Stomach smooth muscle (tissue), 2 donors: ENCODE data around the gene CEP55.

ENCODE experiments used
- H3K27ac ChIP-seq: one replicate; pipeline ENCODE4 v1.7.0; 2013; ENCODE audit warnings: mild to moderate bottlenecking, low read length, inconsistent platforms
- H3K27me3 ChIP-seq, 2 donors: one replicate each; pipeline ENCODE4 v1.7.0; 2013; ENCODE audit warnings: low read length in 2 of 2; ENCODE audit not compliant: insufficient read depth in 2 of 2, control insufficient read depth in 1 of 2
- H3K36me3 ChIP-seq, 2 donors: one replicate each; pipeline ENCODE4 v1.7.0; 2013; ENCODE audit warnings: low read length in 2 of 2; ENCODE audit not compliant: control insufficient read depth in 2 of 2, insufficient read depth in 2 of 2
- H3K4me1 ChIP-seq: one replicate; pipeline ENCODE4 v1.7.0; 2013; ENCODE audit warnings: low read length; ENCODE audit not compliant: control insufficient read depth, insufficient read depth
- H3K4me3 ChIP-seq, 2 donors: one replicate each; pipeline ENCODE4 v1.7.0; 2013; ENCODE audit warnings: low read length in 2 of 2
- H3K9ac ChIP-seq, 2 donors: one replicate each; pipeline ENCODE4 v1.7.0; 2013; ENCODE audit warnings: low read length in 2 of 2, mild to moderate bottlenecking in 1 of 2
- H3K9me3 ChIP-seq, 2 donors: one replicate each; pipeline ENCODE4 v1.7.0; 2013; ENCODE audit warnings: low read length in 2 of 2; ENCODE audit not compliant: control insufficient read depth in 2 of 2
- donor health status: healthy.
- donor health status: Pancreatic carcinoma.

Gene CEP55

GRCh38 chr10:93469454-93469853 lies 27.0 kb upstream of the CEP55 start:
- peaks cover 52% of the 10 kb centered on the region for H3K4me1 ChIP-seq

DNA sequence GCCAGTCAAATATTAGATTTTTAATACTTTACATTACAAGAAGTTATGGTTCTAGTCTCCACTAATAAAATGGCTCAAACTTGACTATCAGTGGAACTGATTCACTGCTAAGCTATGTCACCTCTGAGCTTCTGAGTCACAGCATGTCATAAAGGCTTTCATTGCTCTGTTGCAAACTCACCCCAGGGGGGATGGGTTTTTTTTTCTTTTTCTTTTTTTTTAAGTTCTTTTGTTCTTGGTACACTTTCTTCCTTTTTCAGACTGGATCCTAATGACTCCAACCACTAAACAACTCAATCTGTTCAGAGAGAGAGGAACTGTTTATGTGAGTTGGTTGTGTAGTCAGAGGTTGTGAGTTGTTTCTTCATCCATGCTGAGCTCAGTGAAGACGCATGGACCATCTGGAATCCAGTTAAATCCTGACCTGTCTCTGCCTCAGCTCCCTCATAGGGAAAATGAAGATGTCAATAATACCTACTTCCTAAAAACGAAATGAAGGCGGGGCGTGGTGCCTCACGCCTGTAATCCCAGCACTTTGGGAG lies 25.2 kb upstream of the CEP55 start:
- peak overlapping the region; percentile 26 for H3K27ac ChIP-seq
- peaks cover 0 to 12% of the 10 kb centered on the region in 2 donors for H3K36me3 ChIP-seq
- peaks cover 43% of the 10 kb centered on the region for H3K4me1 ChIP-seq
- no peak overlapping the region for H3K4me3 ChIP-seq
- no peak overlapping the region for H3K9ac ChIP-seq
- H3K9me3 ChIP-seq, result no peaks in the 10 kb centered on the region
- no peaks in the 10 kb centered on the region for H3K27me3 ChIP-seq

More at GRCh38 chr10:93469454-93469853, 27.0 kb upstream of the CEP55 start:
- H3K4me3 ChIP-seq, result no peak overlapping the region
- peak overlapping the region; percentile 75 for H3K27ac ChIP-seq
- no peaks in the 10 kb centered on the region for H3K27me3 ChIP-seq
- H3K9me3 ChIP-seq, result no peaks in the 10 kb centered on the region
- no peak overlapping the region for H3K9ac ChIP-seq
- peaks cover 0 to 10% of the 10 kb centered on the region in 2 donors for H3K36me3 ChIP-seq

- peaks cover 38% of the 10 kb centered on the region for H3K4me1 ChIP-seq
- no peak overlapping the region for H3K4me3 ChIP-seq
- peak overlapping the region; percentile 46 for H3K27ac ChIP-seq
- H3K36me3 ChIP-seq, result peaks cover 0 to 12% of the 10 kb centered on the region in 2 donors
- no peaks in the 10 kb centered on the region for H3K27me3 ChIP-seq
- H3K9me3 ChIP-seq, result no peaks in the 10 kb centered on the region
- no peak overlapping the region for H3K9ac ChIP-seq
Observed at GRCh38 chr10:93473161-93473560, 23.3 kb upstream of the CEP55 start.

DNA sequence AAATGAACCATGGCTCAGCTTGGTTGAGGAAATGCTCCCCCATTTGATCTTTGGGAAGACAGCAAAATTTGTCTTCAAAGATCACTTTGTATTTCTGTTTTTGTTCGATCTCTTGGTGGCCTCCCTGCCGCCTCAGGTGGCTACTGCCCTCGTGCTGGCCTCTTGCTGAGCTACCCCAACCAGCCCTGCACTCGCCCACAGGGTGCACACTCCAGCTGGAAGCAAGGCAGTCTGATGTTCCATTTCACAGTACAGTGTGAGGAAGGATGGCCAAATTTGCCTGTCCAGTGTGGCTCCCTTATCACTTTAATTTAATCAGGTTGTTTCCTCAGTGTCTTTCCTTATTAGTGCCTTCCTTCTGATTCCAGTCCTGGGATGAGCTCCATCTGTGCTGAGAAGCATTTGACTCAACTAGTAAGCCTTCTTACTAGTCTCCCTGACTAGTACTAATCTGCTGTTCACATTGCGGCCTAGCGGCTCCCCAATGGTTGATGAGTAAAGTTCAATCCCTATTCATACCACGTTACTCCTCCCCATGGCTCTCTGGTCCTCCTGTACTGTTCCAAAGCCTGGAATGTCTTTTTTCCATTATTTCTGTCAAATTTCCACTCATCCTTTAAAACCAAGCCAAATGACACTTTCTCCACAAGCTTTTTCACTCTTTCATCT lies 22.5 kb upstream of the CEP55 start:
- Histone ChIP-seq H3K9me3 (no peaks in the 10 kb centered on the region), H3K9ac (peak overlapping the region in 1 of 2 donors; percentile 24), H3K4me1 (peaks cover 30% of the 10 kb centered on the region), H3K36me3 (peaks cover 0 to 9% of the 10 kb centered on the region in 2 donors), H3K4me3 (no peak overlapping the region), H3K27ac (no peak overlapping the region), H3K27me3 (no peaks in the 10 kb centered on the region)

DNA sequence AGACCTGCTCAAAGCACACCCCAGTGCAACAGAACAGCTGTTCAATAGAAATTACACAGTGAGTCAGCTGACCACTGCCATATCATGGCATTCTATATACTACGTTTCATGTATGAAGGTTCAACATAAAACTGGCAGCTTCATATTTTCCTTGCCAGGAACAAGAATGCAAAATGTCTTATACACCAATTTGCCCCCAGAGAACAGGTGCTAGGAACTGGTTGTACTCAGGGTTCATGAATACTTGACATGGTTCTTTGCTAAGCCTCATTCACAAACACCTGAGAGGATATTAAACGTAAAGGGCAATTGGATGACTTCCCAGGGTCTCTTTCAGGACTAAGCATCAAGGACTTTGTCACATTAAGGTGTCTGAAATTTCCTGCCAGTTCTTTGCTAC lies 21.2 kb upstream of the CEP55 start:
- peaks cover 24% of the 10 kb centered on the region for H3K4me1 ChIP-seq
- no peak overlapping the region for H3K4me3 ChIP-seq
- no peak overlapping the region for H3K9ac ChIP-seq
- no peaks in the 10 kb centered on the region for H3K9me3 ChIP-seq
- H3K27me3 ChIP-seq, result no peaks in the 10 kb centered on the region
- H3K36me3 ChIP-seq, result peaks cover 0 to 4% of the 10 kb centered on the region in 2 donors
- H3K27ac ChIP-seq, result peak overlapping the region; percentile 1

DNA sequence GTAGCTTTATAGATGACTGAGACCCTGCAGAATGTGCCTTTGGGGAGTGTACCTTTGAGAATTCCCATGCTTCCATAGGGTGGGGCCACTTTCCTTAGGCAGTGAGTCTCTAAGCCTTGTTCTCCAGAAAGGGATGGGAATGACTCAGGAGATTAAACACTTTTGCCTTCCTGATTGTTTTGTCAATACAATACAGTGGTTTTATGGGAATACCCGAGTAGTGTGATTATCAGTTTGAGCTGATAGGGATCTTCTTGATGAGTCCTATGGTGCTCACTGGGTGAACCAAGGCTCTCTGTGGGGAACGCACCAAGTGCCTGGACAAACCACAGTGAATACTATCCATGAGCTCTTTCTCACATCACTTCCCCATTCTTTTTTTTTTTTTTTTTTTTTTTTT lies 20.5 kb upstream of the CEP55 start:
- Histone ChIP-seq H3K4me3 (no peak overlapping the region), H3K9ac (no peak overlapping the region), H3K27ac (peak overlapping the region; percentile 1), H3K9me3 (no peaks in the 10 kb centered on the region), H3K27me3 (no peaks in the 10 kb centered on the region), H3K36me3 (peaks cover 0 to 4% of the 10 kb centered on the region in 2 donors), H3K4me1 (peaks cover 22% of the 10 kb centered on the region)

- Histone ChIP-seq H3K4me3 (no peak overlapping the region), H3K27me3 (no peaks in the 10 kb centered on the region), H3K9ac (no peak overlapping the region), H3K27ac (no peak overlapping the region), H3K4me1 (peaks cover 22% of the 10 kb centered on the region), H3K9me3 (no peaks in the 10 kb centered on the region), H3K36me3 (peaks cover 0 to 4% of the 10 kb centered on the region in 2 donors)
Observed at GRCh38 chr10:93476756-93477155, 19.7 kb upstream of the CEP55 start.

- no peak overlapping the region for H3K27ac ChIP-seq
- H3K4me1 ChIP-seq, result peaks cover 10% of the 10 kb centered on the region
Observed at GRCh38 chr10:93478873-93479272, 17.5 kb upstream of the CEP55 start.

DNA sequence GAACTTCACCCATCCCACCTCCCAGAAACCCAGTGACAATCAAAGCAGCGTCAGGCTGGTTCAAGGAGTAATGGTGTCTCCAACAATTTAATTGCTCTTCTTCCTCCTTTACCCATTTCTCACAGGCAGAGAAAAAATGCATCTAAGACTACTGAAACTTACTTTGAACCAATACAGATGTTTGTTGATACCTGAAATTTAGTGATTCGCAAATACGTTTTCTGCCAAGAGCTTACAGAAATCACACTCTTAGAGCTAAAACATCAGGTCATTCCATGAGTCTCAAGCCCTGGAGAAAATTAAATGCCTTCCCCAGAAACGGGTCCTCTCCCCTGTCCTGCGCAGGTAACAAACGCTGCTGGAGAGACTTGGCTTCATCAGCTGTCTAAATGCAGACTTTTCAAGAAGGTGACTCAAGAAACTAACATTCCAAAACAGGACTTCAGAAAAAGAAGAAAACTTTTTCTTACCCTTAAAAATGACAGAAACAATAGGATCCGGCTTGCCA lies 14.7 kb upstream of the CEP55 start:
- peaks cover under 1% of the 10 kb centered on the region for H3K4me1 ChIP-seq
- peak overlapping the region; percentile 87 for H3K27ac ChIP-seq
- peak overlapping the region; percentile 69 to 93 for H3K9ac ChIP-seq
- no peaks in the 10 kb centered on the region for H3K9me3 ChIP-seq
- no peaks in the 10 kb centered on the region for H3K27me3 ChIP-seq
- peak overlapping the region; percentile 77 to 92 for H3K4me3 ChIP-seq
- H3K36me3 ChIP-seq, result no peaks in the 10 kb centered on the region

More at GRCh38 chr10:93478873-93479272, 17.5 kb upstream of the CEP55 start:
- Histone ChIP-seq H3K4me3 (peak overlapping the region in 1 of 2 donors; percentile 24), H3K9me3 (no peaks in the 10 kb centered on the region), H3K9ac (no peak overlapping the region), H3K27me3 (no peaks in the 10 kb centered on the region), H3K36me3 (peaks cover 0 to 2% of the 10 kb centered on the region in 2 donors)

GRCh38 chr10:93482145-93482834 lies 14.1 kb upstream of the CEP55 start, which contains the start of gene MYOF:
Gene MYOF, minus strand, starts transcription at chr10:93482334. Its CDS starts 140 bp downstream, at chr10:93482194.
- peak within 1 kb of the TSS; percentile 77 to 92 for H3K4me3 ChIP-seq
- no peaks in the 10 kb centered on the region for H3K9me3 ChIP-seq
- peak within 1 kb of the TSS; percentile 69 to 93 for H3K9ac ChIP-seq
- peak within 1 kb of the TSS; percentile 87 for H3K27ac ChIP-seq
- H3K36me3 ChIP-seq, result no peaks in the 10 kb centered on the region
- H3K27me3 ChIP-seq, result no peaks in the 10 kb centered on the region
- H3K4me1 ChIP-seq, result no peaks in the 10 kb centered on the region
